ENCODE data around the gene CCNDBP1.
A peak's percentile ranks its signal among the peaks of the same experiment; 100 is the strongest.
"Not testable (repeated sequence)": the region's sequence is repeated elsewhere in the genome, so short reads cannot be mapped to it uniquely, and the experiment has no call there.

The CCNDBP1 gene

GRCh38 chr15:43194795-43195194, 9.6 kb downstream of the CCNDBP1 start:
- no peak for DNase-seq (ENCODE audit: low spot score)

- DNase-seq (ENCODE audit: low spot score): no peak
Measured at GRCh38 chr15:43196760-43197548, 11.8 kb downstream of the CCNDBP1 start.

GRCh38 chr15:43197773-43198172, 12.6 kb downstream of the CCNDBP1 start:
- DNase-seq (ENCODE audit: low spot score): not testable (repeated sequence)

- DNase-seq (ENCODE audit: low spot score): not testable (repeated sequence)
Measured at GRCh38 chr15:43198556-43198955, 13.4 kb downstream of the CCNDBP1 start.

GRCh38 chr15:43198992-43199391, 13.8 kb downstream of the CCNDBP1 start:
- DNase-seq (ENCODE audit: low spot score): no peak

GRCh38 chr15:43199945-43200488, 14.8 kb downstream of the CCNDBP1 start:
- DNase-seq (ENCODE audit: low spot score): no peak

- peak; percentile 74 for DNase-seq (ENCODE audit: low spot score)
Measured at GRCh38 chr15:43204016-43204901, 19.1 kb downstream of the CCNDBP1 start.

GRCh38 chr15:43206054-43206453, 20.9 kb downstream of the CCNDBP1 start:
- no peak for DNase-seq (ENCODE audit: low spot score)

- no peak for DNase-seq (ENCODE audit: low spot score)
Measured at GRCh38 chr15:43207024-43207423, 21.8 kb downstream of the CCNDBP1 start.

GRCh38 chr15:43208052-43209002, 23.1 kb downstream of the CCNDBP1 start:
- no peak for DNase-seq (ENCODE audit: low spot score)

- DNase-seq (ENCODE audit: low spot score): peak; percentile 35
Measured at GRCh38 chr15:43209059-43209824, 24.0 kb downstream of the CCNDBP1 start.

GRCh38 chr15:43210172-43210745, 25.1 kb downstream of the CCNDBP1 start:
- DNase-seq (ENCODE audit: low spot score): no peak

- DNase-seq (ENCODE audit: low spot score): no peak
Measured at GRCh38 chr15:43210807-43211206, 25.6 kb downstream of the CCNDBP1 start.

GRCh38 chr15:43211224-43211735, 26.1 kb downstream of the CCNDBP1 start:
- no peak for DNase-seq (ENCODE audit: low spot score)

- DNase-seq (ENCODE audit: low spot score): no peak
Measured at GRCh38 chr15:43212299-43212698, 27.1 kb downstream of the CCNDBP1 start.

GRCh38 chr15:43212951-43213350, 27.7 kb downstream of the CCNDBP1 start:
- no peak for DNase-seq (ENCODE audit: low spot score)

GRCh38 chr15:43213466-43213865, 28.3 kb downstream of the CCNDBP1 start:
- no peak for DNase-seq (ENCODE audit: low spot score)

- no peak for DNase-seq (ENCODE audit: low spot score)
Measured at GRCh38 chr15:43214169-43214568, 29.0 kb downstream of the CCNDBP1 start.

- DNase-seq (ENCODE audit: low spot score): no peak
Measured at GRCh38 chr15:43214592-43215295, 29.5 kb downstream of the CCNDBP1 start.

GRCh38 chr15:43215961-43216360, 30.8 kb downstream of the CCNDBP1 start:
- peak; percentile 27 for DNase-seq (ENCODE audit: low spot score)
